Activated CD8-positive, alpha-beta memory T cell treated with anti-CD3 and anti-CD28 coated beads, Interleukin-2, amount 50 U/mL, for 1 hour (primary cell): ENCODE results near the gene FAS.

Experiments used
- DNase-seq: peaks from one replicate; pipeline ENCODE4 v3.0.0-alpha.2; 2020; ENCODE audit errors: extremely low read depth

Gene FAS

DNA sequence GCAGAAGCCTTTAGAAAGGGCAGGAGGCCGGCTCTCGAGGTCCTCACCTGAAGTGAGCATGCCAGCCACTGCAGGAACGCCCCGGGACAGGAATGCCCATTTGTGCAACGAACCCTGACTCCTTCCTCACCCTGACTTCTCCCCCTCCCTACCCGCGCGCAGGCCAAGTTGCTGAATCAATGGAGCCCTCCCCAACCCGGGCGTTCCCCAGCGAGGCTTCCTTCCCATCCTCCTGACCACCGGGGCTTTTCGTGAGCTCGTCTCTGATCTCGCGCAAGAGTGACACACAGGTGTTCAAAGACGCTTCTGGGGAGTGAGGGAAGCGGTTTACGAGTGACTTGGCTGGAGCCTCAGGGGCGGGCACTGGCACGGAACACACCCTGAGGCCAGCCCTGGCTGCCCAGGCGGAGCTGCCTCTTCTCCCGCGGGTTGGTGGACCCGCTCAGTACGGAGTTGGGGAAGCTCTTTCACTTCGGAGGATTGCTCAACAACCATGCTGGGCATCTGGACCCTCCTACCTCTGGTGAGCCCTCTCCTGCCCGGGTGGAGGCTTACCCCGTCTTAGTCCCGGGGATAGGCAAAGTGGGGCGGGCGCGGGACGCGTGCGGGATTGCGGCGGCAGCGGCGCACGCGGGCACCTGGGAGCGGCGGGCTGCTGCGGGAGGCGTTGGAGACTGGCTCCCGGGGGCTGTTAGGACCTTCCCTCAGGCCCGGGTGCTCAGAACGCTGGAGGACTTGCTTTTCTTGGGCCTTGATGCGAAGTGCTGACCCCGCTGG is at the start of gene FAS:
Gene FAS (plus strand): TSS at position 415 of the 777 bp plus-strand sequence. CDS start 79 bp downstream, at position 494.
- peak; percentile 67 for DNase-seq

DNA sequence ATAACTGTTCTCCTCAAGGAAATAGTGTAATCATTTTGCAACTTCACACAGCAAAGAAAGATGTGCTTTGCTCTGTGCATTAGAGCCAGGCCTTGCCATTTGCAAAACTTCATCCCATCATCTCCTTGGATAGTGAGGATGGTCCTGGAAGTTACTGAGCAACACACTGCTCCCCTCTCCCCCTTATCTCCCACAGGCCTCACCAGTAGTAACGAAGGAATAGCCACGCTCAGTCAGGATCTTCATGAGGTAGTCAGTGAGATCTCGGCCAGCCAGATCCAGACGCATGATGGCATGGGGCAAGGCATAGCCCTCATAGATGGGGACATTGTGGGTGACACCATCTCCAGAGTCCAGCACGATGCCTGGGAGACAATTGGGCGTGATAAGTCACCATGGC is 49.6 kb upstream of the FAS start:
- DNase-seq: no peak

DNA sequence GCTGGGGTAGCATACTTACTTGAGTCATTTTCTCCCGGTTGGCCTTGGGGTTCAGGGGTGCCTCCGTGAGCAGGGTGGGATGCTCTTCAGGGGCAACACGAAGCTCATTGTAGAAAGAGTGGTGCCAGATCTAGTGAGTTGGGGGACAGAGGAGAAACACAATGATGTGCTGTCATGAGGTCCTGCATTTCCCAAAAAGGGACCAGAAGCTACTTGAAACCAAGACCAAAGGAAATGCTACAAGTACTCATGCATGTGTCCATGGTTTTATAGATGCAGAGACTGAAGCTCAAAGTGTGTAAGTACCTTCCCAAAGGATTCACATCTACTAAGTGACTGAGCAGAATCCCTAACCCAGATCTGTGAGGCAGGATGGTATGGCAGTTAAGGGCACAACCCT is 46.8 kb upstream of the FAS start:
- DNase-seq: no peak

DNA sequence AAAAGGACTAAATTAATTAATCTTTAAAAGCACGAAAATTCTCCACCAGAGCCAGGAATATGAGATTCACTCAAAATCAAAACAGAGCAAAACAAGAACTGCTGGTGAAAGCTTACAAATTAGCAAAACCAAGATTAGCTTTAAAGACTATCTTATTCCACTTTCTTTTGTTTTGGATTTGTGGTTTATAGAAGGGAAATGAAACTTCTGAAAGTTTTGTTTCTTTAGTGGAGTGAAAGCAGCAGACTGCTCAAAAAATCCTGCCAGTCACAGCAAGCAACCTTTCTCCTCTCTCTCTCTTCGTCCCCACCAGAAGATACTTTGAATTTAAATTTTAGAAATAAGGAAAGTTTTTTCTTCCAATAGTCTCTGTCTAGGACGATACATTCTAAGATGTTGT is 45.8 kb upstream of the FAS start:
- no peak for DNase-seq

DNA sequence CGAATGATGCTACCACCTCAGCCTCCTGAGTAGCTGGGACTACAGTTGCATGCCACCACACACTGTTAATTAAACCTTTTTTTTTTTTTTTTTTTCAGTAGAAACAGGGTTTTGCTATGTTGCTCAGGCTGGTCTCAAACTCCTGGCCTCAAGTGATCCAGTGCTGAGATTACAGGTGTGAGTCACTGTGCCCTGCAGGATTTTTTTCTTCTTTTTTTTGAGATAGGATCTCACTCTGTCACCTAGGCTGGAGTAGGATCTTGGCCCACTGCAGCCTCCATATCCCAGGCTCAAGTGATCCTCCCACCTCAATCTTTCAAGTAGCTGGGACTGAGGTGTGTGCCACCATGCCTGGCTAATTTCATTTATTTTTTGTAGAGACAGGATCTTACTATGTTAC is 44.4 kb upstream of the FAS start:
- DNase-seq: no peak

DNA sequence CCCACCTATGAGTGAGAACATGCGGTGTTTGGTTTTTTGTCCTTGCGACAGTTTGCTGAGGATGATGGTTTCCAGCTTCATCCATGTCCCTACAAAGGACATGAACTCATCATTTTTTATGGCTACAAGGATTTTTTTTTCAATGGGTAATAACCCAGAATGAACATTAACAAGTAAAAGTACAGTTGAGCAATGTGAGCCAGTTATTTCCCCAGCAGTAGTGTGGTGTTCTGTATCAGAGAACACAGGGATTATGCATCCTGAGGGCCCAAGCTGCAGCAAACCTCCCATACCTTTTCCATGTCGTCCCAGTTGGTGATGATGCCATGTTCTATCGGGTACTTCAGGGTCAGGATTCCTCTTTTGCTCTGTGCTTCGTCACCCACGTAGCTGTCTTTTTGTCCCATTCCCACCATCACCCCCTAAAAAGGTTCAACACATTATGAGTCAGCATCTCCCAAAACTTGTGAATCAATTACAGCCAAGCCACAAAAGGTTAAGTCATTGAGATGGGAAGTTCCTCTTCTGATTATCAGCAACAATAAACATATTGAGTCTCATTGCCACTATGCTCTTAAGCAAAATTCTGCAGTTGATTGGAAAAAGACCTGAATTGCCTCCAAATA is 43.5 kb upstream of the FAS start:
- no peak for DNase-seq

DNA sequence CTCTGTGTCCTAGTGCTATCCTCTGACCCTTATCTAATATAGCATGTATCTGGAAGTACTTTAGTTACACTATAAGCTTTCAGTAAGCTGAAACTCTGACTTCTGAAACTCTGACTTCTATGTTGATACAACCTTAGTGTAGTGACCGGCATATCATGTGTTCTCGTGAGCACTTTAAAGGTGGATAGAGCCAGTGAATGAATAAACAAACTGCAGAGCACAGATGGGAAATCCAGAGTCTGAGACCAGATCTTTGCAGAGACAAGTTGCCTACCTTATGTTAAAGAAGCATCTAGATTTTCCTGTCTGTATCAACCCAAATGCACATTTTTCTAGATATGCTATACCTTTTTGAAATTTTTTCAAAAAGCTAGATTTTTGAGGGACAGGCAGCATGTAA is 41.5 kb upstream of the FAS start:
- DNase-seq: no peak

DNA sequence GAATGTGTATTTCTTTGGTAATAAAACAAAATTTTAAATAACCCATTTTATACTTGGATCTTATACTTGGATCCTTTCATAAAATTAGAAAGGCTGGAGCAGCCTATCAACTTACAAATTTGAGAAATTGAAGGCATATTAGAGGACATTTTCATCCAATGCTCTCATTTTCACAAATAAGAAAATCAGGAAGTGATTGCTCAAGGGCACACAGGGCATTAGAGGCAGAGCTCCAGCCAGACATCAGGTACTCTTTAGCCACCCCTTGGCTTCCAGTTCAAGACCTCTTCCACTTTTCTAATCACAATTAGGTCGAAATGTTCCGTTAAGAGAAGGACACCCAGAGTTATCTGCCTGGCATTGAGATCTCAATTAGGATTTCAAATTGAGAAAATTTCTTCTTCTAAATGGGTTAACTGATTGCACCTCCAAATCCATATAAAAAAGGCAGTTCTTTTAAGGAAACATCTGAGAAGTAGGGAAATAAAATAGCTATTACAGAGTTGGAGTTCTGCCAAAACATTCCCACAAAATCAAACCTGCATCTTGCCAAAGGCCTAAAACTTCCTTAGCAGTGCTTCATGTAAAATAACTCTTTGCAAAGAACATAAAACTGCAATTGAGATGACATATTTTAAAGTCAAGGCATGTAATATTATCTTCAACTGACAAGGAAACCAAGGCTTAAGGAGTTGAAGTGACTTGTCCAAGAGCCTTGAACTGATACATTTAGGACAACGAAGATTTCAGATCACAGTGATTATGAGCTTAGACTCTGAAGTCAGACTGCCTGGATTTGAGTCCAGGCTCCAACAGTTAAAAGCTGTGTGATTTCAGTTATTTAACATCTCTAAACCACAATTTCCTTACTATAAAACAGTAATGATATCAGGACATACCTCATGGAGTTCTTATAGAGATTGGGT is 40.4 kb upstream of the FAS start:
- no peak for DNase-seq

DNA sequence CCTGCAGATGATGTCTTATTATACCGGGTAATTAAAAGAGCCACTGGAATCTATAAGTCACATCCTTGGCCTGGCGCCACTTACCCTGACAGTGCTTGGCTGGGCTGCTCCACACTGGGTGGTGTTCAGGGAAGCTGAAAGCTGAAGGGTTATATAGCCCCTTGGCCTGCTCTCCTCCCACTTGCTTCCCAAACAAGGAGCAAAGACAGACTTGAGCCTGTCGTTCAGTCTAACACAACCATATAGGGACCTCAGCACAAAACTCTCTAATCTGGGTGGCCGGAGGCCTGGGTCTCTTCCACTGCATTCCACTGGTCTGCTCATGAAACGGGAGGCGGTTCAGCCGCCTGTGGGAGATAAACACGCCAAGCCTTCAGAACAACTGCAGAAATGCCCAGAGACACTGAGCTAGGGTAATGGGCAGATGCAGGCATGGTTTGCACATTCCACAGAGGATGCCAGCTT is 37.9 kb upstream of the FAS start, which contains the start of gene ACTA2:
Gene ACTA2 (minus strand): TSS at position 127 of the 465 bp plus-strand sequence. CDS start 3,843 bp downstream, outside the sequence.
- no peak for DNase-seq

DNA sequence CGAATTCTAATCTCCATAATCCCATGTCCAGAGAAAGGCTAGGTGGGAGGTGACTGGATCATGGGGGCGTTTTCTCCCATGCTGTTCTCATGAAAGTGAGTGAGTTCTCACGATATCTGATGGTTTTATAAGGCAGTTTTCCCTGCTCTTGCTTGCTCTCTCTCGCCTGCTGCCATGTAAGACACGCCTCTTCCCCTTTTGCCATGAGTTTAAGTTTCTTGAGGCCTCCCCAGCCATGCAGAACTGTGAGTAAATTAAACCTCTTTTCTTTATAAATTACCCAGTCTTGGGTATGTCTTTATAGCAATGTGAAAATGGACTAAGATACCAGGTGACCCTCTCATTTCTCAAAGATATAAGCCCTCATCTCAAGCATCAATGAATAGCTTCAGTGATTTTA is 36.9 kb upstream of the FAS start:
- no peak for DNase-seq

DNA sequence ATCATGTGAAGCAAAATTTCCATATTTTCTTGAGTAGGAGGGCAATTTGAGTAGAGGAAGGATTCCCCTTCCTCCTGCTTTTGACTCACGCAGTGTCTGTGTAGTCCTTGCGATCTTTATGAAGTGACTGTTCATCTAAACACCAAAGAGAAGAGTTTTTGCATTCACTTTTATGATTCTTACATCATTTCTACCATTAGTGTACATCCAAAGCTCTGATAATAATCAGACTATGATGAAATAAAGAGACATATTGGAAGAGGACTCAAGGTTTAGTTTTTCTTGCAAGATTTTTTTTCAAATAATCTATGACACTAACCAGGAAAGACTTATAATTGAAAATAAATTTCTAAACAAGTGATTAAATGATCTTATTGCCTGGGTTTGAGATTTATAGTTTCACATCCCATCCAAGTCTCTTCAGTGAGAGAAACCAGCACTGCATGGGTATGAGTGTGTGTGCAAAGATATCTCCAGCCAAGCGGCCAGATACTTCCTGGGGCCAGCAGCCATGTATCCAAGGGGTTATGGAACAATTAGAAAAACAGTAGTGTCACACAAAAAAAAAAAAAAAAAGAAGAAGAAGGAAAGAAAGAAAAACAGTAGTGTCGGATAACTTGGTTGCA is 36.0 kb upstream of the FAS start:
- DNase-seq: no peak

DNA sequence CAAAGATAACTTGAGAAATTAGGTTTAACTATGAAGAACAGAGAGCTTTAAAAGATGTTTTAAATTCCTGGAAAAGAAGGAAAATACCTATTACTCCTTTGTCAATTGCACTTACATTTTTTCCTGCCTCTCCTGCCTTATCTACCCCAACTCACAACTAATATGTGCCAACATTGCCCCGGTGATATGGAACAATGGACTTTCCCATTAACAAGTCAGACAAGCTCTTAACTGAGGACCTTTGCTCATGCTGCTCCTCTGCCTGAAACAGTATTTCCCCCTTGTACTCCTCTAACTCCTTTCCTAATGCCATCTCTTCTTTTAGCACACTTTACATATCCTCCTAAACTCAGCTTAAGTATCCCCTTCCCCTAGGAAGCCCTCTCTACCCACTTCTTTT is 33.2 kb upstream of the FAS start:
- DNase-seq: no peak

DNA sequence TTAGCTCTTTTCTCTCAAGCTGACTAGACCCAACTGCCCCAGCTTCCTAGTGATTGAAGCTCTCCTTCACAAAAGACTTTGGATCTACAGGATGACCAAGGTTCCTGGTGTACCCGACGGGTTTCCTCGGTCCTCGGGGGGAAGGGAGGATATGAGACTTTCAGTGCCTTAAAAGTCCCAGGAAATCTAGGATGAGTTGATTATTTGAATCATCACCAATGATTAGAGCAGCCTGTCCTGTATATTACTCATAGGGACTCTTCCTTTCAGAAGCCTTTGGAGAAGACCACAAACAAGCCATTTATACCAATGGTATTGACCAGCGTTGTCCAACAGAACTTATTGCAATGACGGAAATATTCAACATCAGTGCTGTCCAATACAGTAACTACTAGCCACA is 31.9 kb upstream of the FAS start:
- no peak for DNase-seq

DNA sequence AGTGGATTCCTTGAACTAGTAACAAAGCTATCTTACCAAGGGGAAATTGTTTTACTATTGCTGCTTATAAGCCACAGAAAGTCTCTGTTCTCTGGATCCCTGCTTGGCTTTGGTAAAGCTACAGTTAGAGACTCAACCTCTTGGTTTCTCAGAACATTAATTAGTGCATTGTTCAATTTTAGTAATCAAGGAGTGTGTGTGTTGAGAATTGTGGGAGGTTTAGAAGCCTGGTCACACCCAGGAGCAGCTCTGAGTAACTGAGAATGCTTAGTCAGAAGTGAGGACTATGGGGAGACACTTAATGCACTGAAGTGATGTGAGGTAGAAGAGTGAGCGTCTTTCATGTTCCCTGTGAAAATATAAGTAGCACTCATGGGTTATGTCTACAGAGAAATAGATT is 29.8 kb upstream of the FAS start:
- no peak for DNase-seq

DNA sequence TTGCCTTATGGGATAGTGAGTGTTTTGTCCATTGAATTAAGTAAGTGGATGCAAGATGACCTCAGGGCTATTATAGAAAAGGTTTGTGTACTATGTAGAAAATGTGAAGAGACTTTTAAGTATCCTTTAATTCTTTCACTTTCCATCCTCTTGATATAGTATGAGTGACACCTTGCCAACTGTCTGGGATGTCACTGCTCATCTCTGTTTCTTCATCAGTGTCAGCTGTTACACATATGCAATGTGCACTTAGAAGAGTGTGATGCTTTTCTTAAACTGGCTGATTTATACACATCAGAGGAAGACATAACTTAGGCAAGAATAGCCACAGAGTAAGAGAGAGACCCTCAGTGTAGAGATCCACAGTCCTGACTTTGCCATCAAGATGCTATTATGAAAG is 29.3 kb upstream of the FAS start:
- no peak for DNase-seq

DNA sequence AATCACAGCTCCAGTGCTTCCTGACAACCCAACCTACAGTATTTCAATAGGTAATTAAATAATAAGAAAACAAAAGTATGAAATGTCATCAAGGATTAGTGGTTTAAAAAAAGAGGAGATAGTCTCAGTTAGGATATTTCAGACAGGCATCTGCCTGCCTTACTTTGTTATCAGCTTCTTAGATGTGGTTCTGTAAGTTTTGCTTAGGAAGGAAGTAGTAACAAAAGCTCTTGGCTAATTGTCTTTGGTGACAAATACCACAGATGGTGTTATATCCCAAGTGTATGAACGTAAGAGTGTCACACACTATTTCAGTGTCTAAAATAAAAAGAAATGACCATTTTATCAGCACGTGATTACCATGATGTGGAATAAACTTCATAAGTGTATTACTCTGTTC is 28.3 kb upstream of the FAS start:
- DNase-seq: no peak

DNA sequence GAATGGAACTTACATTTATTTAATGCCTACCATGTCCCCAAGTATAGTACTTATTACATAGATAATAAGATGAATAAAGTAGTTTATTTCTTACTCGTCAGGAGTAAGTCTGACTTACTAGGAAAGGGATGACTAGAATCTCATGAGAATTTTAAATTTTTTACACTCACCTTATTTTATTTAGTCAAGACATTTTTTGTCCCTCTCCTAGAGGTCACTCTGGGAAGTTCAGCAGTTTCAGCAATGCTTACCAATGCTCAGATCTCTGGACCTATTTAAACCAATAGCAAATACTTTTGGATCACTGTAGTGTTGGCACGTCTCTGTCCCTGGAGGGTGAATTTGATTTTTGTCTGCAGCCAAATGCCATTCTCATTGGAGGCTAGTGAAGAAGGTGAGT is 27.3 kb upstream of the FAS start:
- no peak for DNase-seq

DNA sequence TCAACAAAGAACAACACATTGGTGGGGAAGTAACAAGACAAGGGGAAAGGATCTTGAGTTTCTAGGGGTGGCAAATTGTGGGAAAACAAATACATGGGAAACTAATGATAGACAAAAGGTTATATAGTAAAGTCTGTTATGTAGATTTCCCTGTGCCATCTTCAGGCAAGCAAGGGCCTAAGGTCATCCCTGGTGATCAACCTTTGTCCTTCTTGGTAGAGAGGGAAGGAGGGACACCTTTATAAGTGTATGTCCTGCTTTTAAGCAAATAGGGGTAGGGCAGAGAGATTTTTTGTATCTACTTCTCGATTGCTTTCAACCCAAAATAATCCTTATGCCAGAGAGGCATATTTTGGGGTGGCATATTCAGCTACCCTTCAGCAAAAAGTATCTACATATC is 26.2 kb upstream of the FAS start:
- DNase-seq: no peak

DNA sequence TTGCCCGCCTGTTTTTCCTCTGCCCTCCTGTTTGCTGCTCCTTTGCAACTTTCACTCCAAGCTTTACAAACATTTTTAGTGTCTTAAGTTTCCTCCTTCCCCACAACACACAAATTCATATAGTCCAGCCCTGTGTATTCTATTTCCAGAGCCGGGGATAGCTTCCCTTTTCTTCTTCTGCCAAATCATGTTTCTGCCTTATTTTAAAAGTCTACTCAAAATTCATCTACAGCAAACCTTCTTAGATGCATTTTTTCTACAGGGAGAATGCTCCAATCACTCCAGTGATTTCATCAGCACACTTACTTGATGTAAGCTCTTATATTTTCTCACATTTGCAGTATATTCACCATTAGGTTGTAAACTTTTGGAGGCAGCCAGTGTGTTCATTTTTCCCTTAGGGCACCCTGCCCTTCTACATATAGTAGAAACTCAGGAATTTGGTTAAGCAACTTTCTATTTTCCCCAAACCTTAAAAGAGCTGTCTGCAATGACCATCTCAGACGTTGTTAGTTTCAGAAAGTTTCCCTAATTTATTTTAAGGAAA is 25.7 kb upstream of the FAS start:
- DNase-seq: no peak

DNA sequence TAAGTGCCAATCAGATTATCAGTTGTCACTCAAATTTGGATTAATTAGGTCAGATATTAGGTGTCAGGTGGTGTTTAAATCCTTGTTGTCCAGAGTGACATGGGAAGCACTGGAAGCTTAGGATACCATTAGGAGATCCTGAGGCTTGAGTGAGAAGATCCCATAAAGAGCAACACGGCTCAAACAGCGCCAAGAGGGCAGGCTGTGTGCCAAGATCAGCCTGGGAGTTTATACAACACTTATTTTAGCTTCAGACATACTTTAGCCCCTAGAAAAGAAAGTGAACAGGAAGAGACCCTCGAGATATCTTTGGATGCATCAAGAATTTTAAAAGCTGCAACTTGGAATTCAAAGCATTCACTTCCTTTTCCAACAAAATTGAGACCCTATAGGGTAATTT is 23.8 kb upstream of the FAS start:
- no peak for DNase-seq

DNA sequence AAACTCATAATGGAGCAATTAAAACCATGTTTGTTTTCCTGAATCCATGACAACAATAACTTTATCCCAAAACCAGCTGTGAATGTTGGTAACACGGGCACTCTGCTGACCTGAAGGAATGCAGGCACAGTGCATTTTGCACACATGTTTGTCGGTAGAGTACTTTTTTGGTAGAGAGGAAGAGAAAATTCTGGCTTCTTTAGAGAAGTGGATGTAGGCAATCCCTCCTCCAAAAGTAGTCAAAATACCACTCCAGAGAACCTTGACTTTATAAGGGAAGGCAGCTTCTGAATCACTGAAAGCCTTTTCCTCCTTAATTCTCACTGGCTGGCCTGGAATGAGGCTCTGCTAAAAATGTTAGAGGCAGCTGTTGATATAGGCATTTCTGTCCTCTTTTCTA is 22.2 kb upstream of the FAS start:
- DNase-seq: no peak
